Hepatocyte (in vitro differentiated cells): ENCODE data around the gene PALLD. TPM values are rescaled to one million over a fixed set of nuclear protein-coding genes. Genes with fewer than 3 reads are reported as not detected.

Experiments used
- DNase-seq: peaks from one replicate; pipeline ENCODE4 v3.0.0-alpha.2; 2016; ENCODE audit warnings: low spot score
- H2AFZ ChIP-seq: fragments of 200-600 bp; sonication (generic); 2 replicates; pipeline ENCODE4 v1.6.0; 2016; ENCODE audit warnings: antibody characterized with exemption, mild to moderate bottlenecking
- H3K27ac ChIP-seq: fragments of 200-600 bp; sonication (generic); 2 replicates; pipeline ENCODE4 v1.5.1; 2016; ENCODE audit warnings: mild to moderate bottlenecking
- H3K27me3 ChIP-seq: fragments of 200-600 bp; sonication (generic); 2 replicates; pipeline ENCODE4 v1.6.1; 2016
- H3K36me3 ChIP-seq: fragments of 200-600 bp; sonication (generic); replicated peaks from 2 replicates; pipeline ENCODE4 v1.5.1; 2016; ENCODE audit warnings: low read depth; ENCODE audit not compliant: insufficient read depth
- H3K4me1 ChIP-seq: fragments of 200-600 bp; sonication (generic); 2 replicates; pipeline ENCODE4 v1.5.1; 2016; ENCODE audit warnings: mild to moderate bottlenecking, moderate library complexity; ENCODE audit not compliant: insufficient read depth
- H3K4me2 ChIP-seq: fragments of 200-600 bp; sonication (generic); 2 replicates; pipeline ENCODE4 v1.6.0; 2016
- H3K4me3 ChIP-seq: fragments of 200-600 bp; sonication (generic); 2 replicates; pipeline ENCODE4 v1.5.1; 2016; ENCODE audit warnings: mild to moderate bottlenecking
- H3K79me2 ChIP-seq: fragments of 200-600 bp; sonication (generic); 2 replicates; pipeline ENCODE4 v1.6.0; 2017; ENCODE audit warnings: mild to moderate bottlenecking
- H3K9me2 ChIP-seq: fragments of 200-600 bp; sonication (generic); replicated peaks from 2 replicates; pipeline ENCODE4 v1.6.0; 2017; ENCODE audit warnings: mild to moderate bottlenecking; ENCODE audit not compliant: insufficient read depth
- H3K9me3 ChIP-seq: fragments of 200-600 bp; sonication (generic); 2 replicates; pipeline ENCODE4 v1.5.1; 2016; ENCODE audit warnings: low read depth, mild to moderate bottlenecking
- H4K20me1 ChIP-seq: fragments of 200-600 bp; sonication (generic); 2 replicates; pipeline ENCODE4 v1.6.0; 2016; ENCODE audit warnings: mild to moderate bottlenecking; ENCODE audit not compliant: insufficient read depth, poor library complexity, severe bottlenecking
- EZH2 ChIP-seq: fragments of 200-600 bp; sonication (generic); IDR thresholded peaks from 2 replicates; pipeline ENCODE4 v1.6.1; 2016; ENCODE audit warnings: antibody characterized with exemption, mild to moderate bottlenecking, borderline replicate concordance
- EZH2phosphoT487 ChIP-seq: fragments of 200-600 bp; sonication (generic); IDR thresholded peaks from one replicate; pipeline ENCODE4 v1.6.1; 2018; ENCODE audit warnings: antibody characterized with exemption, mild to moderate bottlenecking, low read depth, moderate library complexity; ENCODE audit not compliant: unreplicated experiment, severe bottlenecking
- WGBS: methylation state at CpG from one replicate; pipeline ENCODE4 v1.1.6; 2016; ENCODE audit warnings: low lambda C conversion rate; ENCODE audit errors: missing lambda C conversion rate; 5-methylcytosine and 5-hydroxymethylcytosine counted together
- polyA plus RNA-seq: library from polyadenylated mRNA; unstranded; fragments of >200 nt; fragmentation: Nextera tagmentation; extraction: Ambion mirVana; gene quantifications from 2 replicates; pipeline ENCODE4 v1.2.1, GENCODE V29; 2016
- total RNA-seq: library from RNA; depleted of rRNA; stranded (reverse); fragments of >200 nt; gene quantifications from 2 replicates; pipeline ENCODE4 v1.2.3, GENCODE V29; 2014
- TF ChIP-seq, protein P1 (sequence below): fragments of 200-600 bp; sonication (generic); IDR thresholded peaks from 2 replicates; pipeline ENCODE4 v1.5.1; 2016; ENCODE audit warnings: antibody characterized with exemption, mild to moderate bottlenecking; ENCODE audit not compliant: poor library complexity

Gene PALLD
- total and polyA plus RNA-seq, 2 experiments from 2014 or later = 82.7 to 85.2 TPM

DNA sequence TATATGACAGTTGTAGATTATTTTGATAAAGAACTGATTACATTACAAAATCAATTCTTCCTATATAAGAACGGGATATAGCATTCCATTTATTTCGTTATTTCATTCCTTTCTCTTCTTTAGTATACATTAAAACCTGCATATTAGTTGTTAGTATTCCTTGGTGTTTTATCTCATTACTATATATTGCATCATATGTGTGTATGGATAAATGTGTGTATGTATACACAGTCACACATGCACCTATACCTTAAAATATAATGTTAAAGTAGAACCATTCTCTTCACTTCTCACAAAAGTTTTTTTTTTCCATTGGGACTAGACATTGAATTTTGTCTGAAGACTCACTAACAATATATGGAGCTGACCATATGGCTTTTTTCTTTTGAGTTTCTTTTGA is 5.3 kb upstream of the PALLD start:
- H3K4me2 ChIP-seq = no peak overlapping the region
- no peaks in the 10 kb centered on the region for H3K27me3 ChIP-seq
- H3K79me2 ChIP-seq = no peaks in the 10 kb centered on the region
- H4K20me1 ChIP-seq = no peaks in the 10 kb centered on the region
- H3K9me3 ChIP-seq = no peaks in the 10 kb centered on the region
- TF ChIP-seq EZH2phosphoT487 = no peak
- TF ChIP-seq EZH2 = no peak
- TF ChIP-seq, protein P1, sequence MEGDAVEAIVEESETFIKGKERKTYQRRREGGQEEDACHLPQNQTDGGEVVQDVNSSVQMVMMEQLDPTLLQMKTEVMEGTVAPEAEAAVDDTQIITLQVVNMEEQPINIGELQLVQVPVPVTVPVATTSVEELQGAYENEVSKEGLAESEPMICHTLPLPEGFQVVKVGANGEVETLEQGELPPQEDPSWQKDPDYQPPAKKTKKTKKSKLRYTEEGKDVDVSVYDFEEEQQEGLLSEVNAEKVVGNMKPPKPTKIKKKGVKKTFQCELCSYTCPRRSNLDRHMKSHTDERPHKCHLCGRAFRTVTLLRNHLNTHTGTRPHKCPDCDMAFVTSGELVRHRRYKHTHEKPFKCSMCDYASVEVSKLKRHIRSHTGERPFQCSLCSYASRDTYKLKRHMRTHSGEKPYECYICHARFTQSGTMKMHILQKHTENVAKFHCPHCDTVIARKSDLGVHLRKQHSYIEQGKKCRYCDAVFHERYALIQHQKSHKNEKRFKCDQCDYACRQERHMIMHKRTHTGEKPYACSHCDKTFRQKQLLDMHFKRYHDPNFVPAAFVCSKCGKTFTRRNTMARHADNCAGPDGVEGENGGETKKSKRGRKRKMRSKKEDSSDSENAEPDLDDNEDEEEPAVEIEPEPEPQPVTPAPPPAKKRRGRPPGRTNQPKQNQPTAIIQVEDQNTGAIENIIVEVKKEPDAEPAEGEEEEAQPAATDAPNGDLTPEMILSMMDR = no peak
- WGBS = 98% methylated on average over 2 of the region's 2 CpGs
- H3K4me1 ChIP-seq = no peaks in the 10 kb centered on the region
- H3K9me2 ChIP-seq = no peaks in the 10 kb centered on the region
- no peaks in the 10 kb centered on the region for H3K36me3 ChIP-seq
- no peak overlapping the region for H2AFZ ChIP-seq
- no peak overlapping the region for H3K4me3 ChIP-seq
- DNase-seq = no peak
- H3K27ac ChIP-seq = no peak overlapping the region

DNA sequence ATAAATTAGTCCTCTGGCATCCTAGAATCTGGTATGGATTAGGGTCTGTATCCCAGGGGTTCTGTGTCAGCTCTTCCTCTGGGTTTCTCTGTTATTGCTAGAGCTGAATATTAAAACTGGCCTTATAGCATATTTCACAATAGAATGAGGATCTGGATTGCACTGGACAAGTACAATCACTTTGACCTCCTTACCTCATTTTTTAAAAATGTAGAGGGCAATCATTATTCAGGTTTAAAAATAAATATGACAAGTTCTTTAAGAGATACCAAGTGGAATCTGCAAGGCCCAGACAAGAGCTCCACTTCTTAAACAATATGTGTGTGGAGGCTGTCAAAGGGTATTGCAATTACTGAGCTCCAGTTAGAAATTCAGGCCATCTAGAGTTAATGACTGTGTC is 1.4 kb downstream of the PALLD start:
- no peaks in the 10 kb centered on the region for H4K20me1 ChIP-seq
- no peak overlapping the region for H3K4me2 ChIP-seq
- no peaks in the 10 kb centered on the region for H3K79me2 ChIP-seq
- H3K36me3 ChIP-seq = no peaks in the 10 kb centered on the region
- no peaks in the 10 kb centered on the region for H3K4me1 ChIP-seq
- H3K9me3 ChIP-seq = no peaks in the 10 kb centered on the region
- no peak for DNase-seq
- TF ChIP-seq, protein P1 = no peak
- TF ChIP-seq EZH2 (no peak), EZH2phosphoT487 (no peak)
- H3K4me3 ChIP-seq = no peak overlapping the region
- H3K27me3 ChIP-seq = no peaks in the 10 kb centered on the region
- H3K27ac ChIP-seq = no peak overlapping the region
- no peaks in the 10 kb centered on the region for H3K9me2 ChIP-seq
- H2AFZ ChIP-seq = no peak overlapping the region

DNA sequence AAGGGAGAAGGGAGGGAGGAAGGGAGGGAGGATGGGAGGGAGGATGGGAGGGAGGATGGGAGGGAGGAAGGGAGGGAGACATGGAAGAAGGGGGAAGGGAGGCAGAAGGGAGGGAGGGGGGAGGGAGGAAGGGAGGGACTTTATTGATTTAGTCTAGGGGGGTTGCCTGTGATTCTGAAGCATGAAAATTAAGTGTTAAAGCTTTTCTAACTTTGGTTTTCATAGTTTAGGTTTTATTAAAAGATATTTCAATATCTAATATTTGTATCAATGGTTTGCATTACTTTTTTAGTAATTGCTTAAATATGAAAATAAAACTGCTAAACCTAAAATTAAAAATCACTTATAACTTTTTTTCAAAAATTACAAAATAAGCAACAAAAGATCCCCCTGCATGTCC is 2.4 kb downstream of the PALLD start:
- H3K4me3 ChIP-seq = no peak overlapping the region
- no peak overlapping the region for H3K4me2 ChIP-seq
- no peaks in the 10 kb centered on the region for H3K9me2 ChIP-seq
- H3K27ac ChIP-seq = no peak overlapping the region
- no peaks in the 10 kb centered on the region for H3K27me3 ChIP-seq
- no peak overlapping the region for H2AFZ ChIP-seq
- no peaks in the 10 kb centered on the region for H3K4me1 ChIP-seq
- no peaks in the 10 kb centered on the region for H4K20me1 ChIP-seq
- no peak for DNase-seq
- TF ChIP-seq EZH2 (no peak), EZH2phosphoT487 (no peak)
- TF ChIP-seq, protein P1 = no peak
- no peaks in the 10 kb centered on the region for H3K79me2 ChIP-seq
- no peaks in the 10 kb centered on the region for H3K9me3 ChIP-seq
- H3K36me3 ChIP-seq = no peaks in the 10 kb centered on the region

DNA sequence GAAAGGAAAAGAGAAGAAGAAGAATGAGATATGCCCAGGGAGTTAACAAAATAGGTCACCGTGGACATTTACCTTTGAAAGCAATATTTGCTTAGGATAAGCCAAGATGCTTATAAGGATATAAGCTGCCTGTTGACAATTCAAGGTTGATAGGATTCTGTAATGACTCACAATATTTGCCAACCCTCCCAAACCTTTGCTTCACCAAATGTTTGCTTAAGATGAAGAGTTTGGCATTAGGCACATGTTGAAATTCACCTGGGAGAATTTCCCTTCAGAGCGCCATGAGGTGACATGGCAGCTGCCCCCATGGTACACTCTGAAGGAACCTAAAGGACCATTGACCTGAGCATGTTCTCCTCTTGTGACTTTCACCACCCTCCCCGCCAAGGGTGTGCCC is 4.6 kb downstream of the PALLD start:
- no peaks in the 10 kb centered on the region for H3K36me3 ChIP-seq
- WGBS = 61% methylated on average over 3 of the region's 3 CpGs
- peak overlapping the region; percentile 43 for H3K27ac ChIP-seq
- no peak for DNase-seq
- H3K4me3 ChIP-seq = no peak overlapping the region
- H3K27me3 ChIP-seq = no peaks in the 10 kb centered on the region
- H3K9me3 ChIP-seq = no peaks in the 10 kb centered on the region
- no peak overlapping the region for H2AFZ ChIP-seq
- no peaks in the 10 kb centered on the region for H3K4me1 ChIP-seq
- no peaks in the 10 kb centered on the region for H3K79me2 ChIP-seq
- no peaks in the 10 kb centered on the region for H4K20me1 ChIP-seq
- peak overlapping the region; percentile 24 for H3K4me2 ChIP-seq
- TF ChIP-seq EZH2phosphoT487 (no peak), EZH2 (no peak)
- TF ChIP-seq, protein P1 = no peak
- no peaks in the 10 kb centered on the region for H3K9me2 ChIP-seq
